Hematopoietic multipotent progenitor cell (in vitro differentiated cells): ENCODE data around the gene ARL6IP5. TPM values are rescaled to one million over a fixed set of nuclear protein-coding genes. Genes with fewer than 3 reads are reported as not detected.

Experiments
- DNase-seq, 3 donors: peaks; one replicate each; pipeline ENCODE4 v3.0.0-alpha.2; 2011 to 2015; ENCODE audit warnings: low read depth in 2 of 3, low spot score in 2 of 3
- total RNA-seq: library from RNA; depleted of rRNA; stranded (reverse); fragments of >200 nt; gene quantifications from one replicate; pipeline ENCODE4 v1.2.3, GENCODE V29; 2012

Gene ARL6IP5
- total RNA-seq, 1 donor: 144 TPM

DNA sequence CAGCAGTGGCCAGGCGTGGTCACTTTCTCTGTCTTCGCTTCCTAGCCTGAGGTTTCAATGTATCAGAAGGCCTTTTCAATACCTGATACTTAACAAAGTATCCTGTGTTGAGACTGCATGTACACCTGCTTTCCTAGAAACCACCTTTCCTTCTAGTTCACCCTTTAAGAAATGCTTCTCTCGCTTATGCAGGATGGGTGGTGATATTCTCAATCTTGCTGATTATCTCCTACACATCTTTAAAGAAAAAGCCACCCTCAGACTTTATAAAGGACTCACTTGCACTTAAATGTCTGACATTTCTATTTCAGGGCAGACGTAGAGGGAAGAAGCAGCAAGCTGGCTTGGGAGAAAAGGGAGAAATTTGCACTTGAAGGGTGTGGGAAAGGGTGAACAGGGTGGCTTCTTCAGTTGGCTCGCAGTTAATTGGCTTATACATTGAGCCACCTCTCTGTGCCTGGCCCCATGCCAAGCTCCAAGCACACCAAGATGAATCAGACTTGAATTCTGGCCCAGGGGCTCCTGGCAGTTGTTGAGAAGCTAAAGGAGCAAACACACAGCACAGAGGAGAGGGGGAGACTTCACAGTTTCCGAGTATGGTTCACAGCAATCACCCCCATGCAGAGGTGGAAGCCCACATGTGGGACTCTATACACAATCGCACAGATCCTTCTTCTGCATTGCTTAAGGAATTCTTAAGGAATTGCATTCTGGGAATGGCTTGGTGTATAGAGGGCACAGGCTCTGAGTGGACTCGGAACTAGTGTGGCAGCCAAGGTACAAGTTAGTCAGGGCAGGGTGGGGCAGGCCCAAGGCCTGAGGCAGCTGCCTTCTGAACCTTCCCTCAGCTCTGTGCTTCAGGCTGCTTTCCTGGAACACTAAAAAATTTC is 1.3 kb downstream of the ARL6IP5 start:
- DNase-seq: peak in 2 of 3 donors; percentile 68 to 76

DNA sequence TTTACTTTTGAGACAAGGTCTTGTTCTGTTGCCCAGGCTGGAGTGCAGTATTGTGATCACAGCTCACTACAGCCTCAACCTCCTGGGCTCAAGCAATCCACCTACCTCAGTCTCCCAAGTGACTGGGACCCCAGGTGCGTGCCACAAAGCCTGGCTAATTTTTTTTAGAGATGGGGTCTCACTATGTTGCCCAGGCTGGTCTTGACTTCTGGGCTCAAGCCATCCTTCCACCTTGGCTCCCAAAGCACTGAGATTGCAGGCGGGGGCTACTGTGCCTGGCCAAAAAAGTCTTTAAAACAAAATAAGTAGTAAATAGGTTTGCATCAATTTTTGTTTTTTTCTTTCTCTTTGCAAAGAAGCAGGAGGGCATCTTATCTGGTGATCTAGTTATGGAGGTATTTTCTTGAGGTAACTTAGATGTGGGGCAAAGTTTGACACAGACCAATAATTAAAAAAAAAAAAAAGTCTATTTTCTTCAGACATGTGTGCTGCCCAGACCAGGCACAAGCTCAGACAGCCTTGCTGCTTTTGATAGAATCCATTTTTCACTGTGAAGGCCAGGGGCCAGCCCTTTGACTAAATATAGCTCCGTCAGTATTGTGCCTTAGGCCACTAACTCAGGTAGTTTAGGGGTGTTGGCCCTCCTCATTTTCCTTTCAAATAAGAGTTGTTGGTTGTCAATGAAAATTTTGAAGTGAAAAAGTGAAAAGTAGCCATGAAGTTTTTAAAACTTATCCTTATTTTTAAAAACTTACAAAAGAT is 2.5 kb downstream of the ARL6IP5 start:
- no peak for DNase-seq

DNA sequence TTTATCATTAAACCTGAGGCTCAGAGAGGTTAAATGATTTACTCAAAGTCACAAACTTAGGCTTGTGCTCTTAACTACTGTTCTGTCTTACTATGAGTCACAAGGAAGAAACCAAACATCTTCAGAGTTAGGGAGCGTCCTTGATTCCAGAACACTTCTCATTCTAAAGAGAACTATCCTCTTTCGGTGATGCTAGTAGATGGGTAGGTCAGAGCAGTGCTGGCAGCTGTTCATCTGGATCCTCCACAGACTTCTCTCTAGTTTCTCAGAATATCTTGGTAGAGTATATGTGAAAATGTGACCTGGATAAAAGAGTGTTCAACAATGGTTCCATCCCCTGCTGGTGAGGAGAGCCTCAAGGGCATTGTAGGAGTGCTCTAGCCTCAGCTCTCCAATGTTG is 3.3 kb downstream of the ARL6IP5 start:
- DNase-seq: no peak

DNA sequence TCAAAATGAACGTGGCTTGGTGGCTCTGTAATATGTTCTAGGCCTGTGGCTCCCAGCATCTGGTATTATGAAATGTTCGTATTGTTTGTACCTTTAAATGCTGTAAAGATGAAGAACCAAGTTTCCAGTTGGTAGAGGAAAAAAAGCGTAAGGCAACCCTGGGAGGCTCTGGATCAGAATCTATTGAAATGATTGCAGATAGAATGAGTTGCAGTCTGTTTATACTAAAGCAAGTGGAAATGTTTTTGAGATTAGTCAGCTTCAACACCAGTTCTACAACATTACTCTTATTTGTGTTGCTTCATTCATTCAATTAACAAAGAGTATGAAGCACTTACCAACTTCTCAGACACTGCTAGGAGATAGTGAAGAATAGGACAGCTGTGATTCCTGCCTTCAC is 5.3 kb downstream of the ARL6IP5 start:
- DNase-seq: no peak

GRCh38 chr3:69091389-69092029 is 6.8 kb downstream of the ARL6IP5 start:
- DNase-seq: peak in 1 of 3 donors; percentile 15

GRCh38 chr3:69092030-69092516 is 7.3 kb downstream of the ARL6IP5 start:
- DNase-seq: peak in 2 of 3 donors; percentile 75 to 92

DNA sequence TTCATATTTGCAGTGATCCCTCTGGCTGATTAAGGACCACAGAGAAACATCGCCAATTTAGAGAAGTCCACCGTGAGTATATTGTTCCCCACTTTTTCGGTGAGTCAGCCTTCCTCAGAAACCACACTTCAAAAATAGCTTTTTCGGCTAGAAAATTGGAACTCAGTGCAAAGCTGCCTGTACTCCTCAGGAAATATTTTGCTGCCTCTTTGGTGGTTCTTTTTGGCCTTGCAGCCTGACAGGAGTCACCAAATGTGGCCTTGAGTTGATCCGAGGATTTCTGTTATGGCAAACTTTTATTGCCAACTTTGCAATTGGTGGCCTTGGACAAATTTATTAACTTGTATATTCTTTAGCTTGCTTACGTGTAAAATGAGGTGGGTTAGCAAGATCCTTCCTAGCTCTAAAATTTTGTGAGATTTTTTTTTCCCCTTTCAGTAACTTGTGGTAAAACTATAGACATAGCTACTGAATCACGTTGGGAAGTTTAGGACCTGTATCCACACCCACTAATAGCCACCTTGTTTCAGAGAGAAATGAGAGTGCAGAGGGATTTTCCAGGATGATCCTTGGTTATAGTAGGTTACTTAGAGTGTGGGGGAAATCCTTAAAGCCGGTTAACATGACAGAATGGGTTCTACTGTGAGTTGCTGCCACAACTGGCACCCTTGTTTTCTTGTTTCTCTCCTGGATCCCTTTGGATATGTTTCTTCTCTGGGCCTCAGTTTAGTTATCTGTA is 9.9 kb downstream of the ARL6IP5 start:
- peak in 2 of 3 donors; percentile 84 to 86 for DNase-seq

DNA sequence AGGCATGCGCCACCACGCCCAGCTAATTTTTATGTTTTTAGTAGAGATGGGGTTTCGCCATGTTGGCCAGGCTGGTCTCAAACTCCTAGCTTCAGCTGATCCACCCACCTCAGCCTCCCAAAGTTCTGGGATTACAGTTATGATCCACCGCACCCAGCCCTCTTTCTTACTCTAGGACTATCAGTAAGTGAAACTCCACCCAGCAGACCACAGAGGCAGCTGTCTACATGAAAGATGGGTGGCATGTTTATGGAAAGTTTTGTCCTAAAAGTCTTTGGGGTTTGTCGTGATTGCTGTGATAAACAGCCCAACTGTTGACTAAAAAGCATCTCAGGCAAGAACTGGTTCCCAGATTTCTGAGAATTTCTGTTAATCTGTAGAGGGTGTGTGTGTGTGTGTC is 10.9 kb downstream of the ARL6IP5 start:
- peak in 1 of 3 donors; percentile 27 for DNase-seq

DNA sequence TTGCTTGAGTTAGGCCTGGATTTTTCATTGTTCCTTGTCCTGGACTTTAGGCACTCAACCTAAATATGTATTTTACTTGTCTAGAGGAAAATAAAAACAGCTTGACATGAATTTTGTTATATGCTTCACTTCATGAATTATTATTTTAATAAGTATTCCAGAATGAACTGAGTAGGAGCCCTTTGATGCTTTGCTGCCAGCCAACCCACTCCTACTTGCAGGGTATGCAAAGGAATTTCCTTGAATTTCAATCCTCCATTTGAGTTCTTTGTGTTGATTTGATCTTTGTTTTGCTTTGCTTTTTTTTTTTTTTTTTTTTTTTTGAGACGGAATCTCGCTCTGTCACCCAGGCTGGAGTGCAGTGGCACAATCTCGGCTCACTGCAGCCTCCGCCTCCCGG is 11.6 kb downstream of the ARL6IP5 start:
- DNase-seq: no peak

DNA sequence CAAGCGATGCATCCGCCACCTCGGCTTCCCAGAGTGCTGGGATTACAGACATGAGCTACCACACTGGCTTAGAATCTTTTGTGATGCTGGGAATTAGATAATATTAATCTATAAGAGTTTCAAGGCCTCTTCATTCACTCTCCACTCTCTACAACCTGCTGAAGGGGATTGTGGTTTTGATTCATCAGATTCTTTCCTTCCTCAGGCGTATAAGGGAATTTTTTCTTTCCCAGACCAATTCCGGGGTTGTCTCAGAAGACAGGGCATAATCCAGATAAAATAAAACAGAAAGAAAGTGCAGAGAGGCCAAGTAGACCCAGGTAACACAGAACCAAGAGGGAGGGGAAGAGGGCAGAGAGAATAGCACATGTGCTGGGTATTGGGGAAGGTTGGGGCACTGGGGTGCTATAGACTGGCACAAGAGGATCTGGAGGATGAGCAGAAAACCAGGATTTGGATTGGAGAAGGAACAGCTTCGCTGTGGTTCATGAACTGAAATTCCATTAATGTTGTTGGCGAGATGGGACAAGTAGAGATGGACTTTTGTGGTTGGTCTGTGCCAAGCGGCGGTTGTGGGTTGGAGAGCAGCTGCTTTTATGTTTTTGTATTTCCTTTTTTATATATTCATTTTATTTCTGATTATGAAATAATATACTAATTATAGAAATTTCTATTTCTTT is 12.8 kb downstream of the ARL6IP5 start:
- DNase-seq: no peak

DNA sequence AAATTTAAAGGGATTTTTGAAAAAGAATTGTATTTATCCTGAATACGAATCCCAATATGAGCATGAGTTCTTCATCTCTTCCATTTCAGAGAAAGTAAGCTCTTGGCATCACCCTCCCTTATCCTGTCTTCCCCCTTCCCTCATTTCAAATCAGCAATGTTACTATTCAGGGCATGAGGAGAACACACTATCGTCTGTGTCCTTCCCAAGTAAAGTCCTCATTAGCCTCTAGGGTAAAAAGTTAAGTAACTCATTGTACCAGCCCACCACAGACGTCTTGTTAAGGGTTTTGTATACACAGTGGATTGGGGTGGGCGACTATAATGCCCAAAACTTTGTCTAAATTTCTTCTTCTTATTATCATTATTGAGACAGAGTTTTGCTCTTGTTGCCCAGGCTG is 14.8 kb downstream of the ARL6IP5 start:
- no peak for DNase-seq

- no peak for DNase-seq
These were observed 17.6 kb downstream of the ARL6IP5 start for GRCh38 chr3:69102384-69102783.

GRCh38 chr3:69103123-69103522 is 18.4 kb downstream of the ARL6IP5 start:
- no peak for DNase-seq

GRCh38 chr3:69104586-69104985 is 19.8 kb downstream of the ARL6IP5 start:
- DNase-seq: no peak

- peak in 1 of 3 donors; percentile 13 for DNase-seq
These were observed 20.6 kb downstream of the ARL6IP5 start for GRCh38 chr3:69105320-69105719.

DNA sequence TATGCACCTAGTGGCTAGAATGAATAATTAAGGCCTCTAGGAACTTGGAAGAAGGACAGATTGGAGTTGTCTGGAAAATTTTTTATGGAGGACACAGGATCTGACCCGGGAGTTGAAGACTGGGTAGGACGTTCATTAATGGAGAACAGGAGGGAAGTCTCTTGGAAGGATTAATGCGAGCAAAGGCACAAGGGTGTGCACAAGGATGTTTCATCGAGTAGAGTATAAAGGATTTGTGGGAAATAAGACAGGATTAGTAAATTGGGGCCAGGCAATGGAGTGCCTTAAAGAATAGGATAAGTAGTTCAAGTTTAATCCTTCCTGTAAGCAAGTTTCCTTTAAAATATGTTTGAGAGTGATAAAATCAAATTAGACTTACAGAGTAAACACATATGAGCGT is 23.1 kb downstream of the ARL6IP5 start:
- peak in 1 of 3 donors; percentile 9 for DNase-seq

GRCh38 chr3:69108811-69109210 is 24.1 kb downstream of the ARL6IP5 start:
- DNase-seq: peak in 1 of 3 donors; percentile 59

DNA sequence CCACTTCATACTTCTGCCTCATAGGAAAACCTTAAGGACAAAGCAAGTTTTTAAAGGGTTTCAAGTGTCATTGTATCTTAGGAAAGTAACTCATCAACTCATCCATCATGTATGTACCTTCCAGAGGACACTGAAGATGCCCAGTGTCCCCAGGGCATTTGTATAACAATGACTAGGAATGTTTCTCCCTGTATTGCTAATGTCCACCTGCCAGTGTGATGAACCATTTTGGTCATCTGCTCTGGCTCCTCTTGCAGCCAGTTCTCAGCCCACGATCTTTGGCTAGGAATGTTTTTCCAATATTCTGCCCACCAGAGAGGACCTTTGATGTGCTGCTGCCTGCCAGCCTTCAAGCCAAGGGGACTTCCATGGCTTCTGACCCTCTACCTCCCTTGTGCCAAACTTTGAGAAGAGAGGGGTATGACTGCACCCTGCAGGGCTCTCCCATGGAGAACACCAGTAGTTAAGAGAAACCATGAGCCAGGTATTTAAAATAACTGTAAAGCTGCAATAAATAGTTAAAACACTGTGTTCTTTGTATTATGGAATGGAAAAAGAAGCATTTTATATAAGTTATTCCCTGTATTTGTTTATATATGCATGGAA is 26.3 kb downstream of the ARL6IP5 start:
- no peak for DNase-seq

DNA sequence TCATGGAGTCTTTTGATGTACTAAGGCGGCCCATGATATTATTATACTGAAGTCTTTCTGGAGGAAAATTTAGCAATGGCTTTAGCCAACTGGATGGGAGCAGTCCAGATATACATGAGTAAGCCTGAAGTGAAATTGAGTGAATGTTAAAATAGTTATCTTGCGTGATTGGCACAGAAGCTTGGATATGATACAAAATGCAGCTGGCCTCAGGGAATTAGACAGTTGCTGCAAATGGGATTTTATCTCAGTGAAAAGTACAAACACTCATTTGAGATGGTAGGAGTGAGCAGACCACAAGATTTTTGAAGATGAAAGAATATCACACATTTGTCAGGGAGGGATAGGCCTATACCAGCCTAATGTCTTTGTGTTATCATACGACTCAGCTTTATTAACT is 28.8 kb downstream of the ARL6IP5 start:
- DNase-seq: no peak
